DOHH2 (cell line): ENCODE results near the gene ERC2.

Source experiments
- EZH2phosphoT487 ChIP-seq: fragments of 200-600 bp; sonication (generic); IDR thresholded peaks from 2 replicates; pipeline ENCODE4 v1.6.1; 2017; ENCODE audit warnings: borderline replicate concordance, mild to moderate bottlenecking, antibody characterized with exemption, low read length, moderate library complexity, mixed read lengths
- TF ChIP-seq, protein P1 (sequence below): fragments of 200-600 bp; sonication (generic); IDR thresholded peaks from one replicate; pipeline ENCODE4 v1.5.1; 2014; ENCODE audit warnings: antibody characterized with exemption, mild to moderate bottlenecking, low read depth, low read length; ENCODE audit not compliant: poor library complexity, severe bottlenecking

DNA sequence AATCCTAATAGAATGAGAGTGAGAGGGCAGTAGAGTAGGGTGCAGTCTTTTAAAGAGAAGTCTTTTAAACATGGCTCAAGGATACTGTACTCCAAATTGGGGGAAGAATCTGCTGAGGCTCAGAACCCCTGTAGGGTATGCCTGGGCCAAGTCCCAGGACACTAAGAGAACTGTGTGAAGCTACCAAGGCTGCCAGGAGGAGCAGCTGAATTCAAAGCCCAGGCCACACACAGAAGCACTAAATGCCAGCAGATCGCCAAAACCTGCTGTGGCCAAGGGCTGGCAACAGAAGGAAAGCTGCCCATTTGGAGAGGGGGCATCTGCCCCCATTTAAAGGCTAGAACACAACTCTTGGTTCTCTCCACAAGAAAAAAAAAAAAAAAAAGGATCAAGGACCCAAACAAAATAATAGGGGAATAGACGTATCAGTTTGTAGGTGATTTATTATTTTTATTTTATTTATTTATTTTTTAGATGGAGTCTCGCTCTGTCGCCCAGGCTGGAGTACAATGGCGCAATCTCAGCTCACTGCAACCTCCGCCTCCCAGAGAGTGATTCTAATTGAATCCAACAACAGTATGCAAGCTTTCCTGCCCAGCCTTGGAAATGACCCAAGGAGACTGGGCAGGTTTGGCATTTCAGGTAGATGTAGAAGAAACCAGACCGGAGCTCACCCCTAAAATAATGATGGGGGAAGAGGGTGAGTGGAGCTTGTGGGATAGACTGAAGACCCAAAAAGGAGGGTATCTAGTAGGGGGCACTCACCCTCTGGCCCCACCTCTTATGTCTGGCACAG, 702.2 kb downstream of the ERC2 start:
- TF ChIP-seq, protein P1, sequence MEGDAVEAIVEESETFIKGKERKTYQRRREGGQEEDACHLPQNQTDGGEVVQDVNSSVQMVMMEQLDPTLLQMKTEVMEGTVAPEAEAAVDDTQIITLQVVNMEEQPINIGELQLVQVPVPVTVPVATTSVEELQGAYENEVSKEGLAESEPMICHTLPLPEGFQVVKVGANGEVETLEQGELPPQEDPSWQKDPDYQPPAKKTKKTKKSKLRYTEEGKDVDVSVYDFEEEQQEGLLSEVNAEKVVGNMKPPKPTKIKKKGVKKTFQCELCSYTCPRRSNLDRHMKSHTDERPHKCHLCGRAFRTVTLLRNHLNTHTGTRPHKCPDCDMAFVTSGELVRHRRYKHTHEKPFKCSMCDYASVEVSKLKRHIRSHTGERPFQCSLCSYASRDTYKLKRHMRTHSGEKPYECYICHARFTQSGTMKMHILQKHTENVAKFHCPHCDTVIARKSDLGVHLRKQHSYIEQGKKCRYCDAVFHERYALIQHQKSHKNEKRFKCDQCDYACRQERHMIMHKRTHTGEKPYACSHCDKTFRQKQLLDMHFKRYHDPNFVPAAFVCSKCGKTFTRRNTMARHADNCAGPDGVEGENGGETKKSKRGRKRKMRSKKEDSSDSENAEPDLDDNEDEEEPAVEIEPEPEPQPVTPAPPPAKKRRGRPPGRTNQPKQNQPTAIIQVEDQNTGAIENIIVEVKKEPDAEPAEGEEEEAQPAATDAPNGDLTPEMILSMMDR: no peak
- no peak for TF ChIP-seq EZH2phosphoT487
